GM21390 (cell line): ENCODE data around the gene LMO4.
A peak's percentile ranks its signal among the peaks of the same experiment; 100 is the strongest.

Experiments used
- ATAC-seq: cut with Tn5 transposase; IDR thresholded peaks from one replicate; pipeline ENCODE4 v1.9.1; 2021; ENCODE audit not compliant: unreplicated experiment

The LMO4 gene

DNA sequence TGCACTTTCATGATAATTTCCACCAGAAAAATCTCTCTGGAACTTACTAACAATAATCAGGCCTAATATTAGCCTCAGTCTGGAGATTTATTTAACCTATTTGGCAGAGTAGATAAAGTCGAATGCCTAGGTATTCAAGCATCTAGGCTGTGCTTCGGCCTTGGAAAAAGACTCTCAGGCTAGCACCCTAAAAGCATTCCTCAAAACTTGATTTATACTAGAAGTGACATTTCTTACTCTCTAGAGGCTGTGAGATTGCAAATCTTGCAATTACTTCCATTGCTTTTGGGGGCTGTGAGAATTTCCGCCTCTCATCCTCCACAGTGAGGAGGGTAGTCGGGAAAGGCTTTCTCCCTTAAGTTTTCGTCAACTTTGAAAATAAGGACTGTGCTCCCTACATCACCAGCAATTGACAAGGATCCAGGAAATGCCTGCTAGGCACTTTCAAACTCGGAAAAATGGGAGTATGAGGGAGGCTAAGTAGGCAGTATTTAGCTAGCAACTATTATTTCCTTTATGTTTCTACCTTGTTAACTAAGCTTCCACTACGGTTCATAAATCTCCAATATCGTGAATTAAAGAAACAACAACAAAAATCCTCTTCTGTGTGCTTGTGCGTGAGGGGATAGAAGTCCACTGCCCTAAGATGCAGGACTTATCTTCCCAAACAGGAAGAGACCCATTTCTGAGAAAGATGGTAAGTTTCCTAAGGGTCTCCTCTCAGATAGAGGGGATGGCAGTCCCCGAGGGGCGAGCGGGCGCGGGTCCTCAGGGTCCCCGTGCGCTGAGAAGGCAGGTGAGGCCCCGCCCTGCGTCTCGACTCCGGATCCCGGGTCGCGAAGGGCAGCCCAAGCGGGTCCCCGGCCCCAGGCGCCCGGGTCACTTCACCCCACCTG lies 1.1 kb upstream of the LMO4 start:
- no peak for ATAC-seq

DNA sequence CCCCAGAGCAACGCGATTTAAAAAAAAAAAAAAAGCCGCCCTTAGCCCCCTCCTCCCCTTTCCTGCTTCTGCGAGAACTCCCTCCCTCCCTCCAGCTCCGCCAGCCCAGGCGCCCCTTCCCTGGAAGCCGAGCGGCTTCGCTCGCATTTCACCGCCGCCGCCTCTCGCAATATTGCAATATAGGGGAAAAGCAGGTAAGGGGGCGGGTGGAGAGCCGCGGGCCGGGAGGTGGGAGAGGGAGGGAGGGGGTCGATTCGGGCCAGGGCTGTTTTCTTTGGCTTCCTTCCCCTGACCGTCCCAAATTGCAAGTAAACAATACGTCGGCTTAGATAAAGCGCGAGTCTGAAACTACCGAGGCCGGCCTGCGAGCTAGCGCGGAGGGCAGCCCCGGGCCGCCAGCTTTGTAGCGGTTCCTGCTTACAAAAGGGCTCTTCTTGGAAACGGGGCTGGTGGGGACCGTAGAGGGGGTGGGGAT lies 408 bp downstream of the LMO4 start:
- no peak for ATAC-seq

DNA sequence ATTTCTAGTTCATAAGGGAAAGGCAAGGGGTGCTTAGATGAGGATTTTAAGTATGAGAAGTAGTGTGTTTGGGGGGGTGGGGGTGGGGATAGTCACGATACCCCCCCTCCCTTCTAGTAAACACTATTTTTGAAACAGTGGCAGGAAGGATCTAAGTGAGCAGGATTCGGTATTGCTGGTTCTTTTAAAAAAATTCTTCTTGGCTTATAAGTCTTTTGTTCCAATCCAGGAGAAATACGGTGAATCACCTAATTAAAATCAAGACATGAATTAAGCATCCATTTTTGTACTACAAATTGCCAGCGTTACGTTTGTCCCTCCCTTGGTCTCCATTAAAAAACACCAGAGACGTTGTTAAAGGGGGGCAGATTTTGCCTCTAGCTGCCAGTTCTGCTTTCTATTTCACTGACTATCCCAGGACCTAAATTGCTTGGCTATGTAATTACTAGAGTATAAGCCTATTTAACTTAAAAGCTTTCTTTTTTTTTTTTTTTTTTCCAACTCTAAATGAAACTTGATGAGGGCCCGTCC lies 911 bp downstream of the LMO4 start:
- no peak for ATAC-seq

DNA sequence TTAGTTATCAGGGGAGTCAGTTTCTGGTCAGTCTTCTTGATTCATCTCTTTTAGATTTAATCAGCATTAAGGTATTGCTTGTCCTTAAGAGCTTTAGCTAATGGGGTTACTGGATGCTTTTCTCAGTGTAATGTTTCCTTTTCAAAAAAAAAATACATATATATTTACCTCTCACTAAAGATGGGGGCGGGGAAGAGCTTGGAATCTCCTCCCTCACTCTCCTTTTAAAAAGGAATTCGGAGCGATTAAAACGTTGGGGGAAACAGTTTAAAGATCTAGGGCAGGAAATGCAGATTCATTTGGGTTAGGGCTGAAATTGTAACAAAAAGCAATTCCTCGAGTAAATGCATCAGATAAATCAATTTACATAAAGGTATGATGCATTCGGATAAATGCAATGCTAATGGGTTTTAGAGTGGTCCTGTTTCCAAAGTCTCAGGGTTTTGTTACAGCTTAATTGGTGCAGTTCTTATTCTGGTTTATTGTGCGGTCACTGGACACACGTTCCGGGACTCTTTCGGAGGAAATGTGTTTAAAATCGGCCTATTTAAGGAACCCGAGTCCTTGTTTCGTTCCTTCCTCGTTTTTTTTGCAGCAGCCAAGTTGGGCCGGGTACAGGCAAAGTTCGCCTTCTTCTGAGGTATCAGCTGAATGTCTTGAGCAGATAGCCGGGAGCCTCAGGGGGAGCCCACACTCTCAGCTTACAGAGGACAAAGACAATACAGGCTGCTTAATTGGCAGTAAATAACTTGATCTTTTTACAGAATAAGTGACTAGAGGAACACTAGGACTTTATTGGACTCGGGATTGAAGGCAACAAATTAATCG lies 1.6 kb downstream of the LMO4 start:
- no peak for ATAC-seq

DNA sequence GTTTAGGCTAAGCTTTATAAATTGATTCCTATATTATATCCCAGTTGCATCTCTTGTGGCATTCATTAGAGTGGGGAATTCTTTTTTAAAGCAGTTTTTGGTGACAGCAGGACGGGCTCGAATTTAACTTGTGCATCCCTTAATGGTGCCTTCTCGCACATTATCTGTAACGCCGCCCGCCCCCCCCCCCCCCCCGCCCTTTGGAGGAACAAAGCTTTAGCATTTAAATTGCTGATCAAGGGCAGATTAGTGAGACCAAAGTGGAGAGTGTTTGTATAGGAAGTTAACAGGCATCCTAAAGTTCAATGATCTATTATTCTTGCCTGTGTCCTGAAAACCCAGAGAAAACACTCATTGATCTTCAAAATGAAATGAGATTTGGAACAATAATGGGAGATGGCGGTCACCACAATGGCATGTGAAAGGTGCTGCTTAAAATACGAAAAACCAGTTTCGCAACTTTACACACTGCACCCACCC lies 2.2 kb downstream of the LMO4 start:
- ATAC-seq: peak; percentile 6

DNA sequence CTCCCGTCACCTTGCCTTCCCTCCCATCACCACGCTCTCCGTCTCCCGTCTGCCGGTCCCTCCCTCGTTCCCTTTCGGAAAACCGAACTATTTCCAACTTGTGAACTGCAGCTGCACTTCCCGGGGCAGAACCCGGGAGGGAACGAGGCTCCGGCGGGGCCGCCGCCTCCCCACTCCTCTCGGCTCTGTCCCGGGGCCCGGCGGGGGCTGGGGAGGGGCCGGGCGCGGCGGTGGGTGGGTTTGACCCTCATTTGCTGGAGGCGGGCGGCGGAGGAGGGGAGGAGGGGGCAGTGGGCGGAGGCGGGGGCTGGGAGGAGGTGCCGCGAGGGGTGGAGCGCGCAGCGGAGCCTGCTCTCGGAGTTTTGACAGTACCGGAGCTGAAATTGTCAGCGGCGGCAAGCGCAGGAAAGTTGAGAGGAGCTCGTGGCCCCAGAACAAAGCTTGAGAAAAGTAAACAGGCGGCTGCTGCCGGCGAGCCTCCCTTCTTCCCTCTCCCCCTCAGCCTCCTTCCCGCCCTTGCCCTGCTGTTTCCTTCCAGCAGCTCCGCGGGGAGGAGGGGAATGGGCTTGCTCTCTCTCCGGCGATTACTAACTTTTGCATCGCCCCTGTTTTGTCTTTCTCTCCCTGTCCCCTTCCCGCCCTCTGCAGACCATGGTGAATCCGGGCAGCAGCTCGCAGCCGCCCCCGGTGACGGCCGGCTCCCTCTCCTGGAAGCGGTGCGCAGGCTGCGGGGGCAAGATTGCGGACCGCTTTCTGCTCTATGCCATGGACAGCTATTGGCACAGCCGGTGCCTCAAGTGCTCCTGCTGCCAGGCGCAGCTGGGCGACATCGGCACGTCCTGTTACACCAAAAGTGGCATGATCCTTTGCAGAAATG lies 2.9 kb downstream of the LMO4 start:
- ATAC-seq: peak; percentile 21

DNA sequence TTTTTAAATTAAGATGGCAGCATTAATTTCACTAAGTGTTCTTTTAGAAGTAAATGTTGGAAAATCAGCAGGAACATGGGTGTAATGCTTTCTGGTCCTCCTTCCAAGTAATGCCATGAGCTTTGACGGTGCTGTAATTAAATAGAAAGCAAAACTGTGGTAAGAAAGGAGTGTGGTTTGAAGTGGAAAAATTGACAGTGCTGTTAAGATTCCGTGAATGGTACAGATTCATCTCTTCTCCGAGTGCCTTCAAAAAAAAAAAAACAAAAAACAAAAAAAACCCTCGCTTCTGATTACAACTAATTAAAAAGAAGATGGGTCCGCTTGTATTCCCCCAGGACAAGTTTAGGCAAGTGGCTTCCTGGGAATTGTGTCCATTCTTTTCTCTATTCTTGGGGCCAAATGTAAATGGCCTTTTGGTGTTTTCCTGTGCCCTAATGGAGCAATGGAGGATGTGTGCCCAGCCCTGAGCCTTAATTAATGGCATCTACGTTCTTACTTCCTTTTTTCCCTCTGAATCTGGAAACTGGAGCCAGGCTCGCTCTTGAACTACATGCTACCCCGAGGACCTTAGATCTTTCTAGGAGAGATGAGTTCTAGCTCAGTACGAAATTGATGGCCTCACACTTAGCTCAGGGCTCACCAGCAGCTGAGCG lies 5.1 kb downstream of the LMO4 start:
- ATAC-seq: no peak

DNA sequence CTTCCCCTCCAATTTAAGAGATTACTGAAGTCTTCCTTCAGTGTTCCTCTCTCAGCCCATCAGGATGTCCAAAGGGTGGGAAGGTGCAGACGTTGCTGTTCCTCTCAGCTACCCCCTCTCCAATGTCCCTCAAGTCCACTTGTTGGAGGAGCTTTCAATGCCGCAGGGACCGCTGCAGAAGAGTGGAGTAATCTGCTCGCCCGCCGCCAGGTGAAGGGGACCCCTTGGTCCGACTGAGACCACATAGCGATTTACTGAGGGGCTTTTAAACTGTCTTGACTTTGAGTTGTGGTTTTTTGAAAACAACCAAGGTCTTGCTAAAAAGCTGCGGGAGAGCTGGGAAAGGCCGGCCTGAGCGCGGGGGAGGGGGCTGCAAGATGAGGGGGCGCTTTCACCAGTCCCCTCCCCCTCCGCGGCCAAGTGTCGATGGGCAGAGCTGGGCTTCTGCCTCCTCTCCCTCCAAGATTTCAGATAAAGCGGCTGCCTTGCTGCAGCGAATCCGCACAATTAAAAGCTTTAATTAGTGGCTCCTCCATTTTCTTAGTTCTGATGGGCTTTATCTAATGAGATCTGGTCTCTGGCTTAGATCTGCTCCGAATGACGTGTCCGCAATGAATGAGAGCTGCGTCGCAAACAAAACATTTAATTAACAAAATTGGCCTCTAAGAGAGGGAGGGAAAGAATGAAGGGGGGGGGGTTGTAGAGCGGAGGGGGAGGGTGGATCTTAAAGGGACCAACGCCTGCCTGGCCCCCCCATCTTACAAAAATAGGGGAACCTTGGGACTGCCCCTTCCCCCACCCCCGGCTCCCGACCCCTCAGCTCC lies 5.9 kb downstream of the LMO4 start:
- no peak for ATAC-seq

DNA sequence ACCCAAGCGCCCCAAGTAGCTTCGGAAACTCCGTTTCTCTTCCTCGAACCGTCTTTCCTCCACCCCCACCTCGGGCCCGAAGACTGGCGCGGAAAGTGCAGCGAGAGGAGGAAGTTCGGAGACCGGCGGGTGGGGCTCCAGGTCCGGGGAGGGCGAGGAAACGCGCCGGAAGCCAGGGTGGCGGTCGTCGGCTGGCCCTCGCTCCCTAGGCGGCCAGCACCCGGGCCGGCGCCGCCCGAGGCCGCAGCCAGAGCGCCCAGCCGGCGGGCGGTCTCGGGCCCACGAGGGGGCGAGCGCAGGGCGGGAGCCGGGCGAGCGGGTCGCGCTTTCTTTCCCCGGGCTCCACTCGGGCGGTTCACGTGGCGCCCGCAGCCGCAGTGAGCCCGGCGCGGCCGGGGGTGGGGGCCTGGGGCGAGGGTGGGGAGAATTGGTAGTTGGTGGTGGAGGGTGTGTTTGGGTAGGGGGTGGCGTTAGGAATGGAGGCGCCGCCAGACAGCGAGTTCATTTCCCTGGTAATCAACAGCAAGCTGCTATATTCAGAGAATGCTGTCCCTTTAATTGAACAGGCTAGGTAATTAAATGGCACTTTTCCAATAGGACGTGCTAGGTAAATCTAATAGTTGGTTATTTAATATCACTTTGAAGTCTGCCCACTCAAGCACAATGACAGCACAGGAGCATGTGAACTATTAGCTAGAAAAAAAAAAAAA lies 6.7 kb downstream of the LMO4 start:
- peak; percentile 45 for ATAC-seq

DNA sequence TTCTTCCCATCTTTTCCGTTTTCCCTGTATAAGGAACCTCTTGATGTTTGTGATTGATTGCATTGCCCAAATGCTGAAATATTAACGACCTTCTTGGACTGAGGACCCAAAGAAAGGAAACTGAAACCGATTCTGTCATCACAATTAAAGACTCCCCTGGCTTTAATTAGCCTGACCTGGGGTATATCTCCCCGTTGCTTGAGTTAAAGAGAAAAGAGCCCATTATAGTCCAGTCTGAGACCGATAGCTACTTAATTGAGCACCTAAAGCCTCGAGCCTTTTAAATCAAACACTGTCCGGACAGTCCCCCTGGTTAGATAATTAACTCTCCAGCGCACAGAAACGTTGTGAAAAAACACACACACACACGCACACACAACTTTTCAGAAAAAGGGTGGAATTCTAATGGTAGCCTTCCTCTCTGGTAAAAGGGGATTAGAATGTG lies 8.0 kb downstream of the LMO4 start:
- no peak for ATAC-seq

DNA sequence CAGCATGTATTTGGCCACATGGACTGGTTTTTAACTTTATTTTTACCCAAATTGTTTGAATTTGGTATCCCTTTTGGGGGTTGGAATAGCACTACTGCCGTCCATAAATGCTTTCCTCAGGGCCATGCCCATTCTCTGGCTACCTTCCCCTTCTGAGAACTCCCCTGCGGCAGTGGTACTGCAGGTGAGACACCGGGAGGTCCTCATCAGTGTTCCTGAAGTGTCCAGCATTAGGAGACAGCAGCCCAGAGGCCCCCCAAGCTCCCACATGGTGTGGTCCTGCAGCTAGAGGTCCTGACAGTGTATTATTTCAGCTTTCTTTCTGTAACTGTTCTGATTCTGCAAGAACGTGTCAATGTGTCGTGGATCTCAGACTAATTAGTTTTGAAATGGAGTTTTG lies 8.9 kb downstream of the LMO4 start:
- no peak for ATAC-seq

DNA sequence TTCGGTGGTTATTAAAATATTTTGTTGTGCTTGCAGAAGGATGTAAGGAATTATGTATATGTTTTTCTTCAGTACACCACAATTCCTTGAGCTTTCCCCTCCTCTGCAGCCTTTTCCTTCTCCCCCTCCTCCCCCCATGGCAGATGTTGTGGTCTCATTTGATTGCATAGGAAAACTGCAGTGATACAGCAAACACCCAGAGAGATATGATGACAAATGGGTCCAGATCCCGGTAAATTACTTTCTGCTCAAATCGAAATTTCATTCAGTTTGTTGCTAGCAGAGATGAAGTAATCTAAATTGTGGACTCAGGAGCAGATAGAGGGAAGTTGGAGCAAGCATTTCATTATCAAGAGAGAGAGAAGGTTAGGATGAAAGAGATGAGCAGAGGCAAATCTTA lies 9.9 kb downstream of the LMO4 start:
- ATAC-seq: no peak

DNA sequence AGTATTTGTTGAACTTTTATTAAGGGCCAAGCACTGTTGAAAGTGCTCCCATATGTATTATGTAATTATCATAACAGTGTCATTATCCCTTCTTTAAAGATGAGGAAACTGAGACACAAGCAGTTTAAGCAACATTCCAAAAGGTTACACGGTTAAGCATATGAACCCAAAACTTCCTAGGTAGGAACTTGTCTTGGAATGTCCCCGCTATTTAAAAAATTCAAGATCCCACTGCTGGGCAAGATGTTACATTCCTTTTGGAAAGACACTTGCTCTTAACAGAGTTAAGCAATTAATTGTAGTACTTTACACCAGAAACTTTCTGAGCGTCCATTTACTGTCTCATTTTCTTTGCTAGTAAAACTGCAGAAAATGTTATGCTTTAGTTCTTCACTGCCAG lies 15.6 kb downstream of the LMO4 start:
- no peak for ATAC-seq

DNA sequence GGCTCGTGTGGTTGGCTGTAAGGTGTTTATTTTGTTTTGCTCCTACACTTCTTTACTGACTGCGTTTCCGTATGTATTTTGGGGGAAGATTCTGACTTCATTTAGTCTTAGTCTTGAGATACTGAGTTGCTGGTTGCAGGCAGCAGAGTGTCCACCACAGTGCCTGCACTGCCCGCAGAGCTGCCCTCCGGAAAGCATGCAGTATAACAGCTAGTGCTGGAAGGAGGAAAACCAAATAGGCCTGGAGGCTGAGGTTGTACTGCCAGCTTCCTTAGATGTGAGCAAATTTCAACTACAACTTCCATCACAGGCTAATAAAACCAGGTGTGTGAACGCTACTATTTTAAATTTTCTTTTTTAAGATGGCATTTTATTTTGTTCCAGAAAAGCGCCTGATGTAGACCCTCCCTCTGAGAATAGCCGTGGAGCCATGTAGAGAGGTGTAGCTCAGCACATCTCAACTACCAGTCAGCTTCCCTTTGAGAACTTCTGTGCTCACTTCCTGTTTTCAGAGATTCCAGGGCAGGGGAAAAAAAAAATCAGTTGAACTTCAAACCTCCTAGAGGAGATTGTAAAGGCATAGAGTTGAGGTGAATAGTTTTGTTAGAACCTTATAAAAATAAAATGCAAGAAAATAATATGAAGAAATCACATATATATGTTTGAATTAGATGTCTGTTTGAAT lies 17.6 kb downstream of the LMO4 start:
- ATAC-seq: no peak

DNA sequence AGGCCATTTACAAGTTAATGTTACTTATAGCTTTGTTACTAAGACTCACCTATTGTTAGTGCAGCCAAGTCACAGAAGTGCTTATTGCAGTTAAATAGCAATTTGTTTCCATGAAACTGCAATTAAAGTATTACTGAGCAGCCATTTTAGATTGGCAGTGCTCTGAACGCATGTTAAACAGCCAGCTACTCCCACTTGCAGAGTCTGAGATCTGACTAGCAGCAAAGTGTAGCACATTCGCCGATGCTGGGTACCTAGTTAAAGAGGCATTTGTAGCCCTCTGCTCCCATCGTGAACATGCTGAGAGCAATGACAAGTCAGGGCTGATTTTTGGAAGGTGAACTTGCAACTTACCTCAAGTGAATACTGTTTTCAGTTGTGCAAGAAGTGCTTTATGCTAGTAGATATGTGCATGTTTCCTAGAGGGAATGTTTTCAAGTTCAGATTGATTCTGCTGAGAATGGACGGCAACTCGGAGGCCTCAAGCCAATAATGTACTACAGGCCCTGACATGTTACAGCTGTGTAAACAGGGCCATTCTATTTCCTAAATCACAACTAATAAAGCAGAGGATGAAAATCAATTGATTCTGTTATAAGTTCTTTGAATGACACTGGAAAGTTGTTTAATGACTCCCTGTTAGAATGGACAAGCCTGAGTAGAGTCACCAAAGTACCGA lies 19.8 kb downstream of the LMO4 start:
- ATAC-seq: no peak

DNA sequence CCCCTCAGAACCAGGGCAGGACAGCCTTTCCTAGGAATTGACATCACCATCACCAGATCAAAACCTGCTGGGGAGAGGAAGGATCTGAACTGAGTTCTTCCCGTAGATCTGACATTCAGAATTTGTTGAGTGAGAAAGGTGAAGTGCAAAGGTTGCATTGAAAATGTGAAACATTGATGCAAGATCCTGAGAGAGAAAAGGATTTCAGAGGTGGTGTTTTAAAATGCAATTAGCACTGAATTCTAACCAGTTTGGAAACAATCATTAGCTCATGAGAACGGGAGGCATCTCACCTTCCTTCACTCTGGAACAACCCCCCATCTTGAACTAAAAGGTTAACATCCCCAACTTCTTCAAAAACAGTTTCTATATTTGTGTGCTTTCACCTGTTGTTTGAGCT lies 20.4 kb downstream of the LMO4 start:
- ATAC-seq: no peak

DNA sequence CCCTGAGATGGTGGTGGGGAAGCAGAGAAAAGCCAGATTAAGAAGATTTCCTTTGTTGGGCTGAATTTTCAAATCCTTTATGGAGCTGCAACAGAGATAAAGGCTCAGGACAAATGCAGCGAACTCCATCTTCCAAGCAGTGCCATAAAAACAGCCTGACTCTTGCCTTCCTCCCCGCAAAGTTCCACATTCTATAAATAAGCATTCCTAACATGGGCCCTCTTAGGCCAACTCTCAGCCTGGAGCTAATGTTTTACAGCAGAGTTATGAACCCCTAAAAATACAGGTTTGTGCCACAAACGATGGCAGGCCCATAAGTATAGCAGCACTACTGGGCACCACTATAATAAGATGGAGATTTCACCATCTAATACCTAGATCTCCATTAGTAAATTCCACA lies 27.2 kb downstream of the LMO4 start:
- no peak for ATAC-seq
